Neural progenitor cell (in vitro differentiated cells): ENCODE data around the gene C9orf153.

ENCODE experiments used
- CTCF ChIP-seq: fragments of 200-600 bp; sonication (generic); IDR thresholded peaks from 2 replicates; pipeline ENCODE4 v1.5.1; 2017; ENCODE audit warnings: antibody characterized with exemption, mild to moderate bottlenecking
- EZH2 ChIP-seq: fragments of 200-600 bp; sonication (generic); IDR thresholded peaks from 2 replicates; pipeline ENCODE4 v1.6.1; 2017; ENCODE audit warnings: antibody characterized with exemption, mild to moderate bottlenecking, moderate library complexity

DNA sequence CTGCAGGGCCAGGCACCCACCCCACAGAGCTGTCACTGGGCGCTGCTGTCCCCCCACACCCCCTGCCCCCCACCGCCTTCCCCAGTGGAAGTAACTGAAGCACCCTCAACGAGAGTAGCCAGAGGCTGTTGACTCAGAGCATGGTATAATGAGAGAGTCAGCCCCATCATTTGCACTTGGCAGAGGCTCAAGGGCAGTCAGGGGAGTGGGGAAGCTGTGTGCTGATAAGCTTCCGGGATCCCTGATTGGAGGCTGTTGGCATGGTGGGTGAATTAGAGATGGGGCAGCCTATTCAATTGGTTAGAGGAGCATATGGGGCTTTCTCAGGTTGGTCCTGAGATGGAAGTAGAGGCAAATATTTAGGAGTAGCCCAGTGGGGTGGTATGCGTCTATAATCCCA, 83.0 kb downstream of the C9orf153 start:
- TF ChIP-seq CTCF (no peak), EZH2 (no peak)
